Endothelial cell of umbilical vein (primary cell): ENCODE data around the gene TMPRSS4. TPM values are rescaled to one million over a fixed set of nuclear protein-coding genes. Genes with fewer than 3 reads are reported as not detected.

ENCODE experiments used
- BruUV-seq: library from RNA; stranded (reverse); fragments of 400-500 nt; replicated peaks from 2 replicates; lab custom pipeline; 2021; lab: Mats Ljungman, UMichigan
- CTCF ChIA-PET: fragments of 300-600, 350-600 bp; sonication (Branson Sonifier 250); formaldehyde crosslinking; loops from one replicate; lab custom pipeline; 2021; ENCODE audit warnings: antibody characterized with exemption, inconsistent platforms; lab: Charles Lee
- POLR2A ChIA-PET: fragments of 300-600, 350-600 bp; sonication (Branson Sonifier 250); formaldehyde crosslinking; loops from one replicate; lab custom pipeline; 2021; ENCODE audit warnings: antibody characterized with exemption, inconsistent platforms; lab: Charles Lee
- DNase-seq: peaks from one replicate; pipeline ENCODE4 v3.0.0-alpha.2; 2011; ENCODE audit warnings: low read depth, low spot score
- FAIRE-seq: peaks from 2 replicates; lab custom pipeline; 2011; peaks lifted over from hg19 to GRCh38; lab: Jason Lieb, UNC
- H2AFZ ChIP-seq: 2 replicates; pipeline ENCODE4 v1.6.0; 2012; ENCODE audit warnings: low read depth, low read length, control low read depth, inconsistent platforms
- H3K27ac ChIP-seq: 2 replicates; pipeline ENCODE4 v1.5.1; 2011; ENCODE audit warnings: low read depth, mild to moderate bottlenecking, control low read depth, low read length, moderate library complexity; ENCODE audit not compliant: insufficient read depth
- H3K27me3 ChIP-seq, 2 experiments: 2 replicates each; pipeline versions ENCODE4 v1.6.0 to v1.6.1; 2011; ENCODE audit warnings: low read length in 2 of 2, mixed read lengths in 1 of 2; ENCODE audit not compliant: control insufficient read depth in 2 of 2, insufficient read depth in 2 of 2
- H3K36me3 ChIP-seq, 2 experiments: 2 replicates in 1 of 2; 3 replicates in 1 of 2; pipeline ENCODE4 v1.5.1; 2011; ENCODE audit warnings: low read length in 2 of 2, mild to moderate bottlenecking in 1 of 2, moderate library complexity in 1 of 2; ENCODE audit not compliant: control insufficient read depth in 2 of 2, insufficient read depth in 2 of 2; ENCODE audit errors: extremely low read depth in 1 of 2
- H3K4me1 ChIP-seq: 3 replicates; pipeline ENCODE4 v1.5.1; 2011; ENCODE audit warnings: mild to moderate bottlenecking, low read length; ENCODE audit not compliant: control insufficient read depth, insufficient read depth; ENCODE audit errors: extremely low read depth
- H3K4me2 ChIP-seq: 2 replicates; pipeline ENCODE4 v1.6.1; 2011; ENCODE audit warnings: low read length, control low read depth, mixed read lengths; ENCODE audit not compliant: insufficient read depth
- H3K4me3 ChIP-seq, 3 experiments: fragments of 200-600 bp in 1 of 3; sonication (generic), shearing (Covaris generic) in 1 of 3; replicated peaks in 1 of 3; 2 replicates each; pipeline ENCODE4 v1.5.1; 2011 to 2016; ENCODE audit warnings: control low read depth in 3 of 3, low read length in 3 of 3, mild to moderate bottlenecking in 2 of 3, inconsistent platforms in 1 of 3, low read depth in 1 of 3, moderate library complexity in 1 of 3; ENCODE audit not compliant: insufficient read depth in 1 of 3
- H3K79me2 ChIP-seq: 2 replicates; pipeline ENCODE4 v1.6.0; 2012; ENCODE audit warnings: low read length, inconsistent platforms; ENCODE audit not compliant: control insufficient read depth, insufficient read depth
- H3K9ac ChIP-seq: replicated peaks from 2 replicates; pipeline ENCODE3; 2011; ENCODE audit warnings: low read length, control low read depth; ENCODE audit not compliant: insufficient read depth; ENCODE audit errors: extremely low read depth
- H3K9me1 ChIP-seq: replicated peaks from 3 replicates; pipeline ENCODE4 v1.6.0; 2011; ENCODE audit warnings: mild to moderate bottlenecking, low read length; ENCODE audit not compliant: control insufficient read depth, insufficient read depth; ENCODE audit errors: extremely low read depth
- H3K9me3 ChIP-seq: replicated peaks from 2 replicates; pipeline ENCODE4 v1.5.1; 2012; ENCODE audit warnings: low read length, inconsistent platforms; ENCODE audit not compliant: control insufficient read depth, insufficient read depth
- H4K20me1 ChIP-seq: replicated peaks from 2 replicates; pipeline ENCODE3; 2011; ENCODE audit warnings: mild to moderate bottlenecking, low read length; ENCODE audit not compliant: control insufficient read depth, insufficient read depth; ENCODE audit errors: extremely low read depth
- EZH2 ChIP-seq: IDR thresholded peaks from 2 replicates; pipeline ENCODE4 v1.6.1; 2012; ENCODE audit warnings: borderline replicate concordance, low read depth, mild to moderate bottlenecking, moderate library complexity, low read length, inconsistent platforms; ENCODE audit not compliant: severe bottlenecking
- FOS ChIP-seq: IDR thresholded peaks from 2 replicates; pipeline ENCODE4 v1.6.1; 2011; ENCODE audit warnings: mild to moderate bottlenecking, low read length, moderate library complexity, borderline replicate concordance; ENCODE audit not compliant: insufficient read depth
- GATA2 ChIP-seq: IDR thresholded peaks from 2 replicates; pipeline ENCODE4 v1.7.0; 2011; ENCODE audit warnings: low read depth, mild to moderate bottlenecking, moderate library complexity, mixed read lengths, low read length; ENCODE audit not compliant: insufficient read length, insufficient read depth
- JUN ChIP-seq: IDR thresholded peaks from 2 replicates; pipeline ENCODE4 v1.6.1; 2011; ENCODE audit warnings: borderline replicate concordance, low read depth; ENCODE audit not compliant: insufficient read length, insufficient read depth
- MAX ChIP-seq: IDR thresholded peaks from 2 replicates; pipeline ENCODE4 v1.6.1; 2011; ENCODE audit not compliant: insufficient read depth, insufficient read length
- MYC ChIP-seq: IDR thresholded peaks from one replicate; pipeline ENCODE4 v1.6.1; 2011; ENCODE audit warnings: mild to moderate bottlenecking, low read depth, low read length
- POLR2A ChIP-seq: IDR thresholded peaks from 2 replicates; pipeline ENCODE4 v1.6.1; 2012; ENCODE audit warnings: low read depth, mild to moderate bottlenecking, control low read depth, low read length
- POLR2AphosphoS5 ChIP-seq: IDR thresholded peaks from 2 replicates; pipeline ENCODE4 v1.6.1; 2012; ENCODE audit warnings: low read depth, mild to moderate bottlenecking, control low read depth, low read length, moderate library complexity; ENCODE audit not compliant: insufficient read depth
- dilution Hi-C: fragments of 300-500 bp; cut with MboI; formaldehyde crosslinking; loops from one replicate; pipeline ENCODE4 v1.15.0; 2019; ENCODE audit warnings: low sequenced_read_pairs; ENCODE audit not compliant: extremely low pct_ligation_motif_present
- intact Hi-C: fragments of 100-400 bp; cut with micrococcal nuclease; formaldehyde crosslinking; loops from one replicate; pipeline ENCODE4 v1.10.0; 2022
- polyA plus RNA-seq, 4 experiments: library from polyadenylated mRNA; depleted of rRNA in 3 of 4; stranded (reverse) in 3 of 4; unstranded in 1 of 4; fragments of >200 nt; gene quantifications; 2 replicates each; pipeline versions ENCODE4 v1.2.1 to v1.2.3, GENCODE V29; 2011 to 2012; ENCODE audit warnings: missing spikeins in 1 of 4
- total RNA-seq: library from RNA; stranded (reverse); gene quantifications from 2 replicates; pipeline ENCODE4 v1.2.3, GENCODE V29; 2021
- TF ChIP-seq, protein P1 (sequence below), 2 donors: IDR thresholded peaks; 1 replicate in 1 of 2; 2 replicates in 1 of 2; pipeline ENCODE4 v1.5.1; 2011; ENCODE audit warnings: low read length in 2 of 2, mild to moderate bottlenecking in 2 of 2, moderate library complexity in 2 of 2, control low read depth in 1 of 2, inconsistent platforms in 1 of 2, low read depth in 1 of 2; ENCODE audit not compliant: insufficient read depth in 1 of 2; ENCODE audit errors: extremely low read depth in 1 of 2

TMPRSS4 gene
- total and polyA plus RNA-seq, 2 donors (not counting 3 experiments of a cell fraction or from before 2014, with no cell fraction given): not detected

- intact Hi-C loops (no loop called here), dilution Hi-C loops (no loop called here)
- CTCF ChIA-PET: interaction anchor here (1.2 to 8.0 kb wide), 6 partner anchors 99 to 625 kb away, joined by 3 to 213 read pairs (median 46); no protein-coding TSS in a partner anchor
- FAIRE-seq (no peak), DNase-seq (no peak)
- H4K20me1 ChIP-seq: no peaks in the 10 kb centered on the region
- no peak overlapping the region for H3K4me2 ChIP-seq
- no TSS peak for BruUV-seq
- no peaks in the 10 kb centered on the region for H3K4me1 ChIP-seq
- no peak overlapping the region for H3K27ac ChIP-seq
- no peak for TF ChIP-seq JUN
- no peak for TF ChIP-seq EZH2
- no peak for TF ChIP-seq POLR2A
- no peak for TF ChIP-seq FOS
- TF ChIP-seq, protein P1, sequence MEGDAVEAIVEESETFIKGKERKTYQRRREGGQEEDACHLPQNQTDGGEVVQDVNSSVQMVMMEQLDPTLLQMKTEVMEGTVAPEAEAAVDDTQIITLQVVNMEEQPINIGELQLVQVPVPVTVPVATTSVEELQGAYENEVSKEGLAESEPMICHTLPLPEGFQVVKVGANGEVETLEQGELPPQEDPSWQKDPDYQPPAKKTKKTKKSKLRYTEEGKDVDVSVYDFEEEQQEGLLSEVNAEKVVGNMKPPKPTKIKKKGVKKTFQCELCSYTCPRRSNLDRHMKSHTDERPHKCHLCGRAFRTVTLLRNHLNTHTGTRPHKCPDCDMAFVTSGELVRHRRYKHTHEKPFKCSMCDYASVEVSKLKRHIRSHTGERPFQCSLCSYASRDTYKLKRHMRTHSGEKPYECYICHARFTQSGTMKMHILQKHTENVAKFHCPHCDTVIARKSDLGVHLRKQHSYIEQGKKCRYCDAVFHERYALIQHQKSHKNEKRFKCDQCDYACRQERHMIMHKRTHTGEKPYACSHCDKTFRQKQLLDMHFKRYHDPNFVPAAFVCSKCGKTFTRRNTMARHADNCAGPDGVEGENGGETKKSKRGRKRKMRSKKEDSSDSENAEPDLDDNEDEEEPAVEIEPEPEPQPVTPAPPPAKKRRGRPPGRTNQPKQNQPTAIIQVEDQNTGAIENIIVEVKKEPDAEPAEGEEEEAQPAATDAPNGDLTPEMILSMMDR (IDR thresholded peaks at IDR 0.05; ENCODE audit: extremely low read depth in 1 of 2, insufficient read depth in 1 of 2, low read depth in 1 of 2, low read length in 2 of 2): no peak
- TF ChIP-seq GATA2: no peak
- no peak for TF ChIP-seq MYC
- TF ChIP-seq POLR2AphosphoS5: no peak
- no peak for TF ChIP-seq MAX
- H3K9me3 ChIP-seq: no peaks in the 10 kb centered on the region
- no peaks in the 10 kb centered on the region for H3K79me2 ChIP-seq
- no peaks in the 10 kb centered on the region for H3K9me1 ChIP-seq
- H2AFZ ChIP-seq: no peak overlapping the region
- H3K9ac ChIP-seq: no peak overlapping the region
- H3K27me3 ChIP-seq: peaks cover 10 to 11% of the 10 kb centered on the region in 2 experiments
- no peaks in the 10 kb centered on the region for H3K36me3 ChIP-seq
- POLR2A ChIA-PET: no interaction called here
- H3K4me3 ChIP-seq: no peak overlapping the region
These were observed 25.7 kb upstream of the TMPRSS4 start for GRCh38 chr11:118051136-118051610.
